ENCODE data around the gene COL6A3. TPM values are rescaled to one million over a fixed set of nuclear protein-coding genes. Genes with fewer than 3 reads are reported as not detected.
A peak's percentile ranks its signal among the peaks of the same experiment; 100 is the strongest.
"Not testable (repeated sequence)": the region's sequence is repeated elsewhere in the genome, so short reads cannot be mapped to it uniquely, and the experiment has no call there.

Gene COL6A3
- total and polyA plus RNA-seq, 7 donors, result 2.8 to 715 (median 233) TPM

GRCh38 chr2:237304763-237305514 lies 109.0 kb downstream of the COL6A3 start:
- 66 to 97% methylated on average over 2 of the region's 2 CpGs for WGBS, 2 donors
- intact Hi-C loops (cut with DNase I), result no loop called here
- Histone ChIP-seq H3K9me3 (no peaks in the 10 kb centered on the region), H3K27ac (peak overlapping the region; percentile 4 to 98 (median 72)), H3K4me1 (peaks cover 0 to 60% (median 44%) of the 10 kb centered on the region in 4 donors), H3K27me3 (no peaks in the 10 kb centered on the region), H3K4me3 (no peak overlapping the region), H3K36me3 (no peaks in the 10 kb centered on the region)
- DNase-seq, result no peak
- TF ChIP-seq POLR2AphosphoS5 (IDR thresholded peaks at IDR 0.05) (no peak), EP300 (IDR thresholded peaks at IDR 0.05) (no peak), POLR2A (IDR thresholded peaks at IDR 0.05) (no peak)
- TF ChIP-seq, protein P1, sequence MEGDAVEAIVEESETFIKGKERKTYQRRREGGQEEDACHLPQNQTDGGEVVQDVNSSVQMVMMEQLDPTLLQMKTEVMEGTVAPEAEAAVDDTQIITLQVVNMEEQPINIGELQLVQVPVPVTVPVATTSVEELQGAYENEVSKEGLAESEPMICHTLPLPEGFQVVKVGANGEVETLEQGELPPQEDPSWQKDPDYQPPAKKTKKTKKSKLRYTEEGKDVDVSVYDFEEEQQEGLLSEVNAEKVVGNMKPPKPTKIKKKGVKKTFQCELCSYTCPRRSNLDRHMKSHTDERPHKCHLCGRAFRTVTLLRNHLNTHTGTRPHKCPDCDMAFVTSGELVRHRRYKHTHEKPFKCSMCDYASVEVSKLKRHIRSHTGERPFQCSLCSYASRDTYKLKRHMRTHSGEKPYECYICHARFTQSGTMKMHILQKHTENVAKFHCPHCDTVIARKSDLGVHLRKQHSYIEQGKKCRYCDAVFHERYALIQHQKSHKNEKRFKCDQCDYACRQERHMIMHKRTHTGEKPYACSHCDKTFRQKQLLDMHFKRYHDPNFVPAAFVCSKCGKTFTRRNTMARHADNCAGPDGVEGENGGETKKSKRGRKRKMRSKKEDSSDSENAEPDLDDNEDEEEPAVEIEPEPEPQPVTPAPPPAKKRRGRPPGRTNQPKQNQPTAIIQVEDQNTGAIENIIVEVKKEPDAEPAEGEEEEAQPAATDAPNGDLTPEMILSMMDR (IDR thresholded peaks at IDR 0.05), result no peak

- H3K9me3 ChIP-seq; DNase-seq; H3K27me3 ChIP-seq; H3K4me3 ChIP-seq; intact Hi-C loops (cut with DNase I); H3K36me3 ChIP-seq: not testable (repeated sequence)
- peak overlapping the region in 2 of 4 donors; percentile 91 to 98 for H3K27ac ChIP-seq
- WGBS, 2 donors, result 53 to 73% methylated on average over 1 of the region's 1 CpG
- H3K4me1 ChIP-seq, result peaks cover 0 to 60% (median 45%) of the 10 kb centered on the region in 4 donors
Observed at GRCh38 chr2:237303244-237303643, 110.7 kb downstream of the COL6A3 start.

GRCh38 chr2:237301595-237301994 lies 112.4 kb downstream of the COL6A3 start:
- Histone ChIP-seq H3K27me3 (no peaks in the 10 kb centered on the region), H3K9me3 (no peaks in the 10 kb centered on the region), H3K4me3 (no peak overlapping the region), H3K36me3 (no peaks in the 10 kb centered on the region), H3K27ac (no peak overlapping the region), H3K4me1 (peaks cover 0 to 65% (median 51%) of the 10 kb centered on the region in 4 donors)
- TF ChIP-seq, protein P1 (IDR thresholded peaks at IDR 0.05), result no peak
- TF ChIP-seq POLR2A (IDR thresholded peaks at IDR 0.05) (no peak), EP300 (IDR thresholded peaks at IDR 0.05) (no peak), POLR2AphosphoS5 (IDR thresholded peaks at IDR 0.05) (no peak)
- DNase-seq, result no peak
- 85 to 86% methylated on average over 3 of the region's 3 CpGs for WGBS, 2 donors
- intact Hi-C loops (cut with DNase I), result no loop called here

DNA sequence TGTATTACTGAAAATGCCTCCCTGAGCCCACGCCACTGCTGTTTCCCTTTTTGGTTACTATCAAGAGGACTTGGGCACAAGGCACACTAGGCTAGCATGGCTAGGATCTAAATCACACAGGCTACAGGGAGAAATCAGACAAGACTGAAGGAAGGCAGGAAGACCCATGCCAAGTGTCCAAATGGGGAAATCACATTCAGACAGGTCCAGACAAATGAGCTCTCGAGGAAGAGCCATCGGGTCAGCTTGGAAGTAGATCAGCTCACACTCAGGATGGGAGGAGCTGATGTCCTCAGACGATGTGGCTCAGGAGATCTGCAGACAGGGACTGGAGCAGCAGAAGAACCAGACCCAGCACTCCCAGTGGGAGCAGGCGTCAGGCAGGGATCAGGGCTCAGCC lies 113.2 kb downstream of the COL6A3 start:
- TF ChIP-seq, protein P1 (IDR thresholded peaks at IDR 0.05), result no peak
- no peak for TF ChIP-seq EP300 (IDR thresholded peaks at IDR 0.05)
- Histone ChIP-seq H3K4me3 (no peak overlapping the region), H3K36me3 (no peaks in the 10 kb centered on the region), H3K4me1 (peaks cover 0 to 74% (median 59%) of the 10 kb centered on the region in 4 donors), H3K9me3 (no peaks in the 10 kb centered on the region), H3K27me3 (no peaks in the 10 kb centered on the region), H3K27ac (peak overlapping the region in 3 of 4 donors; percentile 83 to 90 (median 89))
- 88% methylated on average over 5 of the region's 5 CpGs for WGBS, 2 donors
- no peak for DNase-seq
- intact Hi-C loops (cut with DNase I), result no loop called here

- Histone ChIP-seq H3K9me3 (no peaks in the 10 kb centered on the region), H3K36me3 (no peaks in the 10 kb centered on the region), H3K27ac (peak overlapping the region in 3 of 4 donors; percentile 83 to 90 (median 89)), H3K4me3 (no peak overlapping the region), H3K4me1 (peaks cover 0 to 74% (median 59%) of the 10 kb centered on the region in 4 donors), H3K27me3 (no peaks in the 10 kb centered on the region)
- intact Hi-C loops (cut with DNase I), result loop anchor here (2.0 to 5.0 kb wide), 3 partner anchors 15 to 177 kb away; no protein-coding TSS in a partner anchor
- WGBS, 2 donors, result 79% methylated on average over 3 of the region's 3 CpGs
- DNase-seq, result no peak
- TF ChIP-seq EP300 (IDR thresholded peaks at IDR 0.05), result no peak
- peak in 3 of 4 donors; percentile 21 to 44 (median 40) for TF ChIP-seq POLR2AphosphoS5 (IDR thresholded peaks at IDR 0.05)
- no peak for TF ChIP-seq POLR2A (IDR thresholded peaks at IDR 0.05)
- TF ChIP-seq, protein P1 (IDR thresholded peaks at IDR 0.05), result no peak
Observed at GRCh38 chr2:237299906-237300305, 114.1 kb downstream of the COL6A3 start.

Data from sigmoid colon (tissue), 7 donors.